Panc1 (cell line): ENCODE data around the gene DPP9. TPM values are rescaled to one million over a fixed set of nuclear protein-coding genes. Genes with fewer than 3 reads are reported as not detected.

Source experiments
- ATAC-seq: fragments of 200-7000 bp; cut with Tn5 transposase; 2 replicates; pipeline ENCODE4 v1.9.1; 2020; ENCODE audit warnings: mild to moderate bottlenecking, moderate library complexity
- BruUV-seq: library from RNA; stranded (reverse); fragments of 400-500 nt; replicated peaks from 2 replicates; lab custom pipeline; 2021; lab: Mats Ljungman, UMichigan
- CTCF ChIA-PET: fragments of 300-600 bp; sonication (Branson Sonifier 250); formaldehyde crosslinking; loops from one replicate; lab custom pipeline; 2022; ENCODE audit warnings: antibody characterized with exemption; lab: Charles Lee
- POLR2A ChIA-PET: fragments of 300-600 bp; sonication (Branson Sonifier 250); formaldehyde crosslinking; loops from one replicate; lab custom pipeline; 2022; ENCODE audit warnings: antibody characterized with exemption; lab: Charles Lee
- DNase-seq: peaks from one replicate; pipeline ENCODE4 v3.0.0-alpha.2; 2010; ENCODE audit warnings: low read depth, low spot score
- H3K27ac ChIP-seq: 2 replicates; pipeline ENCODE4 v1.5.1; 2011; ENCODE audit warnings: mild to moderate bottlenecking, low read length, inconsistent platforms
- H3K27me3 ChIP-seq: fragments of 200-500 bp; sonication (Bioruptor generic); 2 replicates; pipeline ENCODE4 v1.6.0; 2014; ENCODE audit warnings: low read length, inconsistent platforms; ENCODE audit not compliant: control insufficient read depth, insufficient read depth
- H3K36me3 ChIP-seq: fragments of 200-500 bp; sonication (Bioruptor generic); 2 replicates; pipeline ENCODE4 v1.5.1; 2014; ENCODE audit warnings: inconsistent platforms, mild to moderate bottlenecking, low read length, moderate library complexity; ENCODE audit not compliant: control insufficient read depth, insufficient read depth
- H3K4me1 ChIP-seq: 2 replicates; pipeline ENCODE4 v1.5.1; 2011; ENCODE audit warnings: inconsistent platforms, mild to moderate bottlenecking, low read length, moderate library complexity; ENCODE audit not compliant: control insufficient read depth, insufficient read depth
- H3K4me3 ChIP-seq, 2 experiments: 2 replicates each; pipeline ENCODE4 v1.5.1; 2011 to 2012; ENCODE audit warnings: low read depth in 2 of 2, low read length in 2 of 2, mild to moderate bottlenecking in 2 of 2, inconsistent platforms in 1 of 2, moderate library complexity in 1 of 2
- H3K9me3 ChIP-seq: fragments of 200-500 bp; sonication (Bioruptor generic); 2 replicates; pipeline ENCODE4 v1.5.1; 2014; ENCODE audit warnings: low read depth, mild to moderate bottlenecking, inconsistent platforms, low read length, moderate library complexity; ENCODE audit not compliant: control insufficient read depth, insufficient read depth
- POLR2AphosphoS5 ChIP-seq: IDR thresholded peaks from 2 replicates; pipeline ENCODE4 v1.6.1; 2012; ENCODE audit warnings: mild to moderate bottlenecking, low read depth, low read length, moderate library complexity
- SIN3A ChIP-seq: IDR thresholded peaks from 2 replicates; pipeline ENCODE4 v1.6.1; 2012; ENCODE audit warnings: low read depth, mild to moderate bottlenecking, low read length, moderate library complexity, borderline replicate concordance; ENCODE audit not compliant: insufficient read depth
- TCF7L2 ChIP-seq: IDR thresholded peaks from 2 replicates; pipeline ENCODE4 v1.6.1; 2011; ENCODE audit warnings: mild to moderate bottlenecking, low read depth, low read length, inconsistent platforms
- in situ Hi-C: cut with HindIII; loops from 2 replicates; pipeline ENCODE4 v1.10.0; 2016; ENCODE audit warnings: low sequenced_read_pairs, low pct_unique_long_range_greater_than_20kb
- intact Hi-C: fragments of 100-400 bp; cut with micrococcal nuclease; formaldehyde crosslinking; loops from one replicate; pipeline ENCODE4 v1.10.0; 2022; ENCODE audit not compliant: unreplicated experiment
- total RNA-seq: library from RNA; stranded (reverse); gene quantifications from one replicate; pipeline ENCODE4 v1.2.1, GENCODE V29; 2021; ENCODE audit not compliant: unreplicated experiment
- TF ChIP-seq, protein P1 (sequence below), 2 experiments: IDR thresholded peaks; 2 replicates each; pipeline ENCODE4 v1.6.1; 2011 to 2012; ENCODE audit warnings: low read depth in 2 of 2, control low read depth in 1 of 2, low read length in 1 of 2, mild to moderate bottlenecking in 1 of 2, moderate library complexity in 1 of 2; ENCODE audit not compliant: insufficient read depth in 1 of 2
- TF ChIP-seq, protein P2 (sequence below): fragments of 450-650 bp; IDR thresholded peaks from 2 replicates; pipeline ENCODE4 v1.5.1; 2017; ENCODE audit warnings: mild to moderate bottlenecking

The DPP9 gene
- total RNA-seq, 1 experiment from 2014 or later, result 108 TPM

DNA sequence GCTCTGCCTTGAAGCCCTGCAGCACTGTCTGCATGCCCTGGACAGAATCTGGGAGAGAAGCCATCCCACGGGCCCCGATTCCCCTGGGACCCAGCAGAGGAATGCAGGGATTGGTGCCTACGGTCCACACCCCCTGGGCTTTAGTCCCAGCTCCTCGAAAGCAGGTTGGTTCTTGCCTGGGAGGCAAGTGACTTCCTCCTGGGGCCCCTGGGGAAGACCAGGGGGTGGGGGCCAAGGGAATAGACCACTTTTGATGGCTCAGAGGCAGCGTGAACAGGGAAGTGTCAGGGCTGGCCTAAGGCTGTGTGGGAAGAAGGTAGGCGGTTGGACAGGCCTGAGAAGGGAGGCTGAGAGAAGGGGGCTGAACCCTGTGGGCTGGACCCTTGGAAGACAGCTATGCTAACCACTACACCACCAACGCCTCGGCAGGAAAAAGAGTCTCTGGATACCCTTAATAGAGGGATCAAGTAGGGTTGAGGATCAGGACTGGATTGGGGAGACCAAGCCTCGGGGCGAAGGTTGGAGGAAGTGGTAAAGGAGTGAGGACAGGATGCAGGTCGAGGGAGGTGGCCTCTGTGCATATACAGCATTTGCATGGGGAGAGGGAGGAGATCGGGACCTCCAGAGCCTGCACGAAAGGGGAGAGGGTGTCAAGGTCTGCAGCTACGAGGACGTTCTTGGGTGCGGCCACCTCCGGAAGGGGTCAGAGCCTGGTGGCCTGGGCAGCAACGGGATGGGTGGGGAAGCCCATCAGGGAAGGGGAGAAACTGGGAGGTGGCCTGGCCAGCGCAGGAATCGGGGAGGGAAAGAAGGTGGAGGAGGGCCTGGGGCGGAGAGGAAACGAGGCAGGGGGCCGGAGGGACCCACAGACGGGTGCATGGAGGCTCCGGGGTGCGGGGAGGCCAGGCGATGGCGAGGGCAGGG is 709 bp downstream of the DPP9 start:
- Histone ChIP-seq H3K4me3 (peak overlapping the region; percentile 88 to 97), H3K4me1 (peaks cover 36% of the 10 kb centered on the region), H3K36me3 (peaks cover 7% of the 10 kb centered on the region), H3K27me3 (no peaks in the 10 kb centered on the region), H3K9me3 (no peaks in the 10 kb centered on the region), H3K27ac (peak overlapping the region; percentile 94)
- ChIA-PET POLR2A (no interaction called here), CTCF (no interaction called here)
- no peak for DNase-seq
- in situ Hi-C loops, result no loop called here
- ATAC-seq, result peak; percentile 4
- intact Hi-C loops, result no loop called here
- BruUV-seq, result no TSS peak
- no peak for TF ChIP-seq TCF7L2
- TF ChIP-seq, protein P1, sequence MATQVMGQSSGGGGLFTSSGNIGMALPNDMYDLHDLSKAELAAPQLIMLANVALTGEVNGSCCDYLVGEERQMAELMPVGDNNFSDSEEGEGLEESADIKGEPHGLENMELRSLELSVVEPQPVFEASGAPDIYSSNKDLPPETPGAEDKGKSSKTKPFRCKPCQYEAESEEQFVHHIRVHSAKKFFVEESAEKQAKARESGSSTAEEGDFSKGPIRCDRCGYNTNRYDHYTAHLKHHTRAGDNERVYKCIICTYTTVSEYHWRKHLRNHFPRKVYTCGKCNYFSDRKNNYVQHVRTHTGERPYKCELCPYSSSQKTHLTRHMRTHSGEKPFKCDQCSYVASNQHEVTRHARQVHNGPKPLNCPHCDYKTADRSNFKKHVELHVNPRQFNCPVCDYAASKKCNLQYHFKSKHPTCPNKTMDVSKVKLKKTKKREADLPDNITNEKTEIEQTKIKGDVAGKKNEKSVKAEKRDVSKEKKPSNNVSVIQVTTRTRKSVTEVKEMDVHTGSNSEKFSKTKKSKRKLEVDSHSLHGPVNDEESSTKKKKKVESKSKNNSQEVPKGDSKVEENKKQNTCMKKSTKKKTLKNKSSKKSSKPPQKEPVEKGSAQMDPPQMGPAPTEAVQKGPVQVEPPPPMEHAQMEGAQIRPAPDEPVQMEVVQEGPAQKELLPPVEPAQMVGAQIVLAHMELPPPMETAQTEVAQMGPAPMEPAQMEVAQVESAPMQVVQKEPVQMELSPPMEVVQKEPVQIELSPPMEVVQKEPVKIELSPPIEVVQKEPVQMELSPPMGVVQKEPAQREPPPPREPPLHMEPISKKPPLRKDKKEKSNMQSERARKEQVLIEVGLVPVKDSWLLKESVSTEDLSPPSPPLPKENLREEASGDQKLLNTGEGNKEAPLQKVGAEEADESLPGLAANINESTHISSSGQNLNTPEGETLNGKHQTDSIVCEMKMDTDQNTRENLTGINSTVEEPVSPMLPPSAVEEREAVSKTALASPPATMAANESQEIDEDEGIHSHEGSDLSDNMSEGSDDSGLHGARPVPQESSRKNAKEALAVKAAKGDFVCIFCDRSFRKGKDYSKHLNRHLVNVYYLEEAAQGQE (IDR thresholded peaks at IDR 0.05; ENCODE audit: insufficient read depth in 1 of 2, low read depth in 2 of 2, low read length in 1 of 2), result no peak
- no peak for TF ChIP-seq SIN3A
- no peak for TF ChIP-seq POLR2AphosphoS5
- TF ChIP-seq, protein P2, sequence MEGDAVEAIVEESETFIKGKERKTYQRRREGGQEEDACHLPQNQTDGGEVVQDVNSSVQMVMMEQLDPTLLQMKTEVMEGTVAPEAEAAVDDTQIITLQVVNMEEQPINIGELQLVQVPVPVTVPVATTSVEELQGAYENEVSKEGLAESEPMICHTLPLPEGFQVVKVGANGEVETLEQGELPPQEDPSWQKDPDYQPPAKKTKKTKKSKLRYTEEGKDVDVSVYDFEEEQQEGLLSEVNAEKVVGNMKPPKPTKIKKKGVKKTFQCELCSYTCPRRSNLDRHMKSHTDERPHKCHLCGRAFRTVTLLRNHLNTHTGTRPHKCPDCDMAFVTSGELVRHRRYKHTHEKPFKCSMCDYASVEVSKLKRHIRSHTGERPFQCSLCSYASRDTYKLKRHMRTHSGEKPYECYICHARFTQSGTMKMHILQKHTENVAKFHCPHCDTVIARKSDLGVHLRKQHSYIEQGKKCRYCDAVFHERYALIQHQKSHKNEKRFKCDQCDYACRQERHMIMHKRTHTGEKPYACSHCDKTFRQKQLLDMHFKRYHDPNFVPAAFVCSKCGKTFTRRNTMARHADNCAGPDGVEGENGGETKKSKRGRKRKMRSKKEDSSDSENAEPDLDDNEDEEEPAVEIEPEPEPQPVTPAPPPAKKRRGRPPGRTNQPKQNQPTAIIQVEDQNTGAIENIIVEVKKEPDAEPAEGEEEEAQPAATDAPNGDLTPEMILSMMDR, result no peak

DNA sequence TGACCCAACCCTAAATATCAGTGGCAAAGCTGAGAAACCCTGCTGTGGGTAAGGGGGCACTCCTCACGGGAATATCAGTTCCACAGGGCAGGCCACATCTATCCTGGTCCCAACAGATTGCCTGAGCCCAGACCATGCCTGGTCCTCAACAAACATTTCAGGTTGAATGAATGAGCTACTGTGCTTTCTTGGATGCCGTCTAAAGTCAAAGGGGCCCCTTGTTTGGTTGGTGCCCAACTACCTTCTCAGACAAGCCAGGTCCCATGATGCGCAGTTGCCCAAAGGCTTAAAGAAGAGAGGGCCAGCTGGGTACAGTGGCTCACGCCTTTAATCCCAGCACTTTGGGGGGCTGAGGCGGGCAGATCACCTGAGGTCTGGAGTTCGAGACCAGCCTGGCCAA is 2.4 kb downstream of the DPP9 start:
- CTCF ChIA-PET, result no interaction called here
- intact Hi-C loops, result no loop called here
- ATAC-seq, result no peak
- H3K4me1 ChIP-seq, result peaks cover 52% of the 10 kb centered on the region
- 0 out of 2 replicates have a peak overlapping the region, but pooled peaks have one; percentile 34 for H3K27ac ChIP-seq
- in situ Hi-C loops, result no loop called here
- no peaks in the 10 kb centered on the region for H3K27me3 ChIP-seq
- H3K9me3 ChIP-seq, result no peaks in the 10 kb centered on the region
- POLR2A ChIA-PET, result interaction anchor here (0.9 kb wide), 1 partner anchor 50 kb away, joined by 3 read pairs; no protein-coding TSS in a partner anchor
- no peak for DNase-seq
- peaks cover 7% of the 10 kb centered on the region for H3K36me3 ChIP-seq
- H3K4me3 ChIP-seq, result peak overlapping the region in 1 of 2 experiments; percentile 88; a peak in 1 of 4 replicates
- BruUV-seq, result no TSS peak
- TF ChIP-seq SIN3A (no peak), POLR2AphosphoS5 (no peak), TCF7L2 (no peak)
- TF ChIP-seq, protein P2, result no peak
- TF ChIP-seq, protein P1 (IDR thresholded peaks at IDR 0.05; ENCODE audit: insufficient read depth in 1 of 2, low read depth in 2 of 2, low read length in 1 of 2), result no peak
